Stomach (tissue), 9 donors: ENCODE results near the gene NRL. TPM values are rescaled to one million over a fixed set of nuclear protein-coding genes. Genes with fewer than 3 reads are reported as not detected.

Source experiments
- DNase-seq, 2 donors: peaks; one replicate each; pipeline versions ENCODE4 v3.0.0 to v3.0.0-alpha.2; 2013 to 2019
- H3K27ac ChIP-seq, 5 donors: fragments of 200-600 bp in 4 of 5; sonication (generic) in 4 of 5; one replicate each; pipeline ENCODE4 v1.5.1; 2013 to 2019; ENCODE audit warnings: mild to moderate bottlenecking in 1 of 5, moderate library complexity in 1 of 5
- H3K27me3 ChIP-seq, 3 donors: fragments of 200-600 bp; sonication (generic); one replicate each; pipeline ENCODE4 v1.5.1; 2017 to 2019; ENCODE audit warnings: mixed run types in 1 of 3
- H3K36me3 ChIP-seq, 4 donors: fragments of 200-600 bp; sonication (generic); 1 replicate in 3 of 4; 2 replicates in 1 of 4; pipeline ENCODE4 v1.5.1; 2016 to 2019
- H3K4me1 ChIP-seq, 4 donors: fragments of 200-600 bp; sonication (generic); one replicate each; pipeline ENCODE4 v1.5.1; 2016 to 2019
- H3K4me3 ChIP-seq, 4 donors: fragments of 200-600 bp; sonication (generic) in 3 of 4; one replicate each; pipeline ENCODE4 v1.5.1; 2016 to 2019; ENCODE audit warnings: mild to moderate bottlenecking in 1 of 4
- H3K9me3 ChIP-seq, 4 donors: fragments of 200-600 bp; sonication (generic); one replicate each; pipeline ENCODE4 v1.5.1; 2016 to 2019
- EP300 ChIP-seq: sonication (generic); formaldehyde crosslinking; IDR thresholded peaks from one replicate; pipeline ENCODE4 v1.6.1; 2017; ENCODE audit warnings: antibody characterized with exemption
- POLR2A ChIP-seq, 4 donors: fragments of 450-650 bp; IDR thresholded peaks; one replicate each; pipeline ENCODE4 v1.6.1; 2016; ENCODE audit warnings: antibody characterized with exemption in 4 of 4, control low read depth in 2 of 4, mild to moderate bottlenecking in 1 of 4, moderate library complexity in 1 of 4
- POLR2AphosphoS5 ChIP-seq, 3 donors: sonication (generic); formaldehyde crosslinking; IDR thresholded peaks; one replicate each; pipeline ENCODE4 v1.6.1; 2016; ENCODE audit warnings: antibody characterized with exemption in 3 of 3
- WGBS, 5 donors: extraction: QIAGEN DNeasy Blood & Tissue Kit in 3 of 5; methylation state at CpG; one replicate each; pipeline versions ENCODE4 v1.1.5 to v1.1.7; 2013 to 2018; 5-methylcytosine and 5-hydroxymethylcytosine counted together
- intact Hi-C: fragments of 100-400 bp; cut with DNase I; formaldehyde crosslinking; loops from one replicate; pipeline ENCODE4 v1.15.1; 2023; ENCODE audit warnings: low total_unique reads
- polyA plus RNA-seq, 3 donors: library from polyadenylated mRNA; stranded (reverse); fragments of 200-250 nt; gene quantifications; one replicate each; pipeline ENCODE4 v1.2.3, GENCODE V29; 2013
- total RNA-seq, 5 donors: library from RNA; depleted of rRNA; stranded (reverse); fragments of >200 nt; gene quantifications; one replicate each; pipeline versions ENCODE4 v1.1.0 to v1.2.3, GENCODE V29; 2014 to 2016
- TF ChIP-seq, protein P1 (sequence below), 7 experiments: fragments of 450-650 bp in 4 of 7; fragments of 200-600 bp in 3 of 7; sonication (generic) in 3 of 7; IDR thresholded peaks; one replicate each; pipeline ENCODE4 v1.5.1; 2016 to 2019; ENCODE audit warnings: antibody characterized with exemption in 7 of 7, control low read depth in 2 of 7, mild to moderate bottlenecking in 1 of 7
- donor health status: healthy with polysubstance abuse.
- donor health status: Bipolar disorder and iron deficiency.
- donor health status: healthy.

Gene NRL
- total and polyA plus RNA-seq, 8 donors, result 0.92 to 69.2 (median 1.3) TPM; not detected in 1

GRCh38 chr14:24143511-24143910 is 28.8 kb upstream of the NRL start:
- DNase-seq, result no peak
- H3K9me3 ChIP-seq, result no peaks in the 10 kb centered on the region
- H3K36me3 ChIP-seq, result peaks cover 12 to 28% (median 25%) of the 10 kb centered on the region in 4 donors
- peaks cover 28 to 70% (median 67%) of the 10 kb centered on the region in 4 donors for H3K4me1 ChIP-seq
- no peak overlapping the region for H3K4me3 ChIP-seq
- H3K27me3 ChIP-seq, result no peaks in the 10 kb centered on the region
- intact Hi-C loops, result no loop called here
- no peak for TF ChIP-seq EP300
- TF ChIP-seq, protein P1, sequence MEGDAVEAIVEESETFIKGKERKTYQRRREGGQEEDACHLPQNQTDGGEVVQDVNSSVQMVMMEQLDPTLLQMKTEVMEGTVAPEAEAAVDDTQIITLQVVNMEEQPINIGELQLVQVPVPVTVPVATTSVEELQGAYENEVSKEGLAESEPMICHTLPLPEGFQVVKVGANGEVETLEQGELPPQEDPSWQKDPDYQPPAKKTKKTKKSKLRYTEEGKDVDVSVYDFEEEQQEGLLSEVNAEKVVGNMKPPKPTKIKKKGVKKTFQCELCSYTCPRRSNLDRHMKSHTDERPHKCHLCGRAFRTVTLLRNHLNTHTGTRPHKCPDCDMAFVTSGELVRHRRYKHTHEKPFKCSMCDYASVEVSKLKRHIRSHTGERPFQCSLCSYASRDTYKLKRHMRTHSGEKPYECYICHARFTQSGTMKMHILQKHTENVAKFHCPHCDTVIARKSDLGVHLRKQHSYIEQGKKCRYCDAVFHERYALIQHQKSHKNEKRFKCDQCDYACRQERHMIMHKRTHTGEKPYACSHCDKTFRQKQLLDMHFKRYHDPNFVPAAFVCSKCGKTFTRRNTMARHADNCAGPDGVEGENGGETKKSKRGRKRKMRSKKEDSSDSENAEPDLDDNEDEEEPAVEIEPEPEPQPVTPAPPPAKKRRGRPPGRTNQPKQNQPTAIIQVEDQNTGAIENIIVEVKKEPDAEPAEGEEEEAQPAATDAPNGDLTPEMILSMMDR (IDR thresholded peaks at IDR 0.05), result no peak
- TF ChIP-seq POLR2A (IDR thresholded peaks at IDR 0.05), result no peak
- no peak overlapping the region for H3K27ac ChIP-seq
- 77 to 98% (median 90%) methylated on average over 2 of the region's 2 CpGs for WGBS, 5 donors

DNA sequence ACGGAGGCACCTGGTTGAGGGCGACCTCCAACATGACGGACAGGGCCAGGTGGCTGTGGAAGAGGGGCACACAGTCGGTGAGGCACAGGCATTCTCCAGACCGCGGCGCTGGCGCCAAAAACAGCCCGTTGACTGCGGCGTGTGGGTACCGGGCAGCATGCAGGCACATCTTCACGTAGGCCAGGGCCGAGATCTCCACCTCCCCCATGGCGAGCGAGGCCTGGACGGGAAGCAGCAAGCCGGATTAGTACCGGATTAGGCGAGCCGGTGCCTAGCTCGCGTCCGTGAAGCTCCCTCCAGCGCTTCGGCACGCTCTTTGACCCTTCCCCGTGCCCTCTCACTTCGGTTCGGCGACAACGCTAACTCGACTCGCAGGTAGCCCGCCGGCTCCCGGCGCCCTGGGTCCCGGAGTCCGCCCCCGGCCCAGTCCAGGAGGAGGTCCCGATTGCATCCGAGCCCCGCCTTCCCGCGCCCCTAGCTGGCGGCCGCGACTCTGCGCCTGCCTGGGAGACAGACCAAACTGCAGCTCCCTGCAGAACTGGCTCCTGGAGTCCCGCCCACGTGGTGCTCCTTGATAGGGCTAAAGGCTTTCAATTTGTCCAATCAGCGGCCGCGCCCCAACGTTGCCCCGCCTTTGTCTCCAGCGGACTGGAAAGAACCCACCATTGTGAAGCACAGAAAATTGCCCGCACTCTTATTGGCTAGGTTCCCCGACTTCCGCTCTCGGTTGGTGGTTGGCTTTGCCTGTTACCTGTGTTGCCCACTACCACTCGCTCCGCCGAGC is 26.5 kb upstream of the NRL start, which contains the start of gene EMC9:
Gene EMC9, minus strand, starts transcription at position 495 of the 784 bp plus-strand sequence. Its CDS starts 287 bp downstream, at position 208.
- 0 to 1% (median 0%) methylated on average over 30 to 65 of the region's 65 CpGs for WGBS, 5 donors
- Histone ChIP-seq H3K4me3 (peak within 1 kb of the TSS; percentile 71 to 85 (median 76)), H3K27me3 (no peaks in the 10 kb centered on the region), H3K9me3 (no peaks in the 10 kb centered on the region), H3K4me1 (peaks cover 28 to 84% (median 77%) of the 10 kb centered on the region in 4 donors), H3K36me3 (peaks cover 28 to 43% (median 37%) of the 10 kb centered on the region in 4 donors), H3K27ac (peak within 1 kb of the TSS; percentile 89 to 94 (median 92))
- intact Hi-C loops, result no loop called here
- TF ChIP-seq EP300 (no peak), POLR2A (IDR thresholded peaks at IDR 0.05) (peak in 1 of 4 donors; percentile 30), POLR2AphosphoS5 (IDR thresholded peaks at IDR 0.05) (peak; percentile 66 to 84 (median 77))
- TF ChIP-seq, protein P1 (IDR thresholded peaks at IDR 0.05), result peak in 5 of 7 experiments; percentile 50 to 72 (median 66)
- peak; percentile 100 for DNase-seq

GRCh38 chr14:24139272-24139934 is 24.7 kb upstream of the NRL start:
- Histone ChIP-seq H3K27ac (peak overlapping the region in 4 of 5 donors; percentile 14 to 92 (median 60)), H3K36me3 (peaks cover 28 to 43% (median 37%) of the 10 kb centered on the region in 4 donors), H3K9me3 (no peaks in the 10 kb centered on the region), H3K4me3 (peak overlapping the region in 1 of 4 donors; percentile 71), H3K4me1 (peaks cover 18 to 74% (median 67%) of the 10 kb centered on the region in 4 donors), H3K27me3 (no peaks in the 10 kb centered on the region)
- DNase-seq, result no peak
- whole genome bisulfite sequencing, 5 donors, result 75 to 87% (median 78%) methylated on average over 9 of the region's 9 CpGs
- TF ChIP-seq EP300 (no peak), POLR2A (IDR thresholded peaks at IDR 0.05) (no peak), POLR2AphosphoS5 (IDR thresholded peaks at IDR 0.05) (no peak)
- TF ChIP-seq, protein P1 (IDR thresholded peaks at IDR 0.05), result no peak
- intact Hi-C loops, result no loop called here
